Adrenal gland (tissue), 5 donors: Measurements from ENCODE around the gene PHF2.

ENCODE experiments used
- POLR2A ChIP-seq, 2 donors: fragments of 450-650 bp; IDR thresholded peaks; one replicate each; pipeline ENCODE4 v1.6.1; 2017; ENCODE audit warnings: antibody characterized with exemption in 2 of 2, mild to moderate bottlenecking in 2 of 2, moderate library complexity in 1 of 2
- TF ChIP-seq, protein P1 (sequence below), 6 experiments: fragments of 450-650 bp in 4 of 6; fragments of 200-600 bp in 2 of 6; sonication (generic) in 1 of 6; IDR thresholded peaks; 1 replicate in 5 of 6; 2 replicates in 1 of 6; pipeline versions ENCODE4 v1.5.1 to v1.8.0; 2016 to 2021; ENCODE audit warnings: antibody characterized with exemption in 6 of 6, mild to moderate bottlenecking in 2 of 6, moderate library complexity in 1 of 6
- donor health status: DM: no; HTN: no; CAD: no.

DNA sequence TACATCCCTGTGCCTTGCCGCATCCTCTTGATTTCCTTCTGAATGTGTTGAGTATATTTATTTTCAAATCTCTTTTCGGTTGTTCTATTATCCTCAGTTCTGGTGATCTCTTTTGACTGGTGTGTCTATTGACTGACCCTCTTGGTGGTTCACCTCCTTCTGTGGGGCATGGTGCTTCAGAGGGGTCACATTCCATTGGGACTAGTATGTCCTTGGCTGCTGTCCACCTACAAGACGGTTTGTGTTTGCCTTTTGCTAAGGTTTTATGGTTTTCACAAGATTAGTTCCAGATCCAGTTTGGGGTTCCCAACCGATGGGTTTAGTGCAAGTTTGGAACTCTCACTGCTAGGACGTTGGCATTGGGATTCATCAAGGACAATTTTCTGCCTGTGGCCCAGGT, 66.6 kb downstream of the PHF2 start:
- TF ChIP-seq, protein P1, sequence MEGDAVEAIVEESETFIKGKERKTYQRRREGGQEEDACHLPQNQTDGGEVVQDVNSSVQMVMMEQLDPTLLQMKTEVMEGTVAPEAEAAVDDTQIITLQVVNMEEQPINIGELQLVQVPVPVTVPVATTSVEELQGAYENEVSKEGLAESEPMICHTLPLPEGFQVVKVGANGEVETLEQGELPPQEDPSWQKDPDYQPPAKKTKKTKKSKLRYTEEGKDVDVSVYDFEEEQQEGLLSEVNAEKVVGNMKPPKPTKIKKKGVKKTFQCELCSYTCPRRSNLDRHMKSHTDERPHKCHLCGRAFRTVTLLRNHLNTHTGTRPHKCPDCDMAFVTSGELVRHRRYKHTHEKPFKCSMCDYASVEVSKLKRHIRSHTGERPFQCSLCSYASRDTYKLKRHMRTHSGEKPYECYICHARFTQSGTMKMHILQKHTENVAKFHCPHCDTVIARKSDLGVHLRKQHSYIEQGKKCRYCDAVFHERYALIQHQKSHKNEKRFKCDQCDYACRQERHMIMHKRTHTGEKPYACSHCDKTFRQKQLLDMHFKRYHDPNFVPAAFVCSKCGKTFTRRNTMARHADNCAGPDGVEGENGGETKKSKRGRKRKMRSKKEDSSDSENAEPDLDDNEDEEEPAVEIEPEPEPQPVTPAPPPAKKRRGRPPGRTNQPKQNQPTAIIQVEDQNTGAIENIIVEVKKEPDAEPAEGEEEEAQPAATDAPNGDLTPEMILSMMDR (IDR thresholded peaks at IDR 0.05) = no peak
- TF ChIP-seq POLR2A (IDR thresholded peaks at IDR 0.05) = no peak
